Fibroblast of skin of right quadriceps (primary cell): Measurements from ENCODE around the gene VPS39.
"Not testable (repeated sequence)": the region's sequence is repeated elsewhere in the genome, so short reads cannot be mapped to it uniquely, and the experiment has no call there.

Experiments
- DNase-seq: peaks from one replicate; pipeline ENCODE4 v3.0.0-alpha.2; 2013

Gene VPS39

GRCh38 chr15:42207674-42208579, at the start of gene VPS39:
Gene VPS39 (minus strand): TSS chr15:42208304. CDS start chr15:42208153, 151 bp downstream.
- DNase-seq, result peak; percentile 79

- no peak for DNase-seq
These were observed 45.2 kb upstream of the VPS39 start for GRCh38 chr15:42253300-42253699.

GRCh38 chr15:42240823-42241222, 32.7 kb upstream of the VPS39 start:
- DNase-seq, result no peak

- peak; percentile 22 for DNase-seq
These were observed 31.6 kb upstream of the VPS39 start for GRCh38 chr15:42239528-42240182.

GRCh38 chr15:42233107-42233506, 25.0 kb upstream of the VPS39 start:
- DNase-seq, result no peak

GRCh38 chr15:42232606-42233005, 24.5 kb upstream of the VPS39 start:
- no peak for DNase-seq

- no peak for DNase-seq
These were observed 23.0 kb upstream of the VPS39 start for GRCh38 chr15:42231088-42231487.

- not testable (repeated sequence) for DNase-seq
These were observed 20.9 kb upstream of the VPS39 start for GRCh38 chr15:42228981-42229380.

GRCh38 chr15:42228036-42228435, 19.9 kb upstream of the VPS39 start:
- no peak for DNase-seq

GRCh38 chr15:42226648-42227047, 18.5 kb upstream of the VPS39 start:
- no peak for DNase-seq

- no peak for DNase-seq
These were observed 12.1 kb upstream of the VPS39 start for GRCh38 chr15:42220216-42220615.

- DNase-seq, result no peak
These were observed 11.0 kb upstream of the VPS39 start for GRCh38 chr15:42218953-42219592.

- no peak for DNase-seq
These were observed 9.5 kb upstream of the VPS39 start for GRCh38 chr15:42217568-42217967.

- peak; percentile 1 for DNase-seq
These were observed 8.1 kb upstream of the VPS39 start for GRCh38 chr15:42215913-42216829.

- no peak for DNase-seq
These were observed 6.5 kb upstream of the VPS39 start for GRCh38 chr15:42214600-42214999.

- no peak for DNase-seq
These were observed 5.4 kb upstream of the VPS39 start for GRCh38 chr15:42213511-42213910.

- no peak for DNase-seq
These were observed 2.6 kb upstream of the VPS39 start for GRCh38 chr15:42210696-42211095.

- no peak for DNase-seq
These were observed 1.7 kb downstream of the VPS39 start for GRCh38 chr15:42206406-42206805.

GRCh38 chr15:42203891-42204290, 4.2 kb downstream of the VPS39 start:
- peak; percentile 2 for DNase-seq

GRCh38 chr15:42202653-42203052, 5.5 kb downstream of the VPS39 start:
- DNase-seq, result no peak

- no peak for DNase-seq
These were observed 6.3 kb downstream of the VPS39 start for GRCh38 chr15:42201801-42202200.

GRCh38 chr15:42199126-42199525, 9.0 kb downstream of the VPS39 start:
- DNase-seq, result no peak

- DNase-seq, result no peak
These were observed 9.6 kb downstream of the VPS39 start for GRCh38 chr15:42198516-42198915.
